GM12878 (cell line): ENCODE data around the gene MOB2. TPM values are rescaled to one million over a fixed set of nuclear protein-coding genes. Genes with fewer than 3 reads are reported as not detected.

Source experiments
- ATAC-seq: fragments of 200-7000 bp; cut with Tn5 transposase; 3 replicates; pipeline ENCODE4 v1.9.1; 2020; ENCODE audit warnings: mild to moderate bottlenecking, moderate library complexity
- BruUV-seq: library from RNA; stranded (reverse); fragments of 400-500 nt; replicated peaks from 2 replicates; lab custom pipeline; 2021; lab: Mats Ljungman, UMichigan
- CTCF ChIA-PET: fragments of 300-600 bp; sonication (Branson Sonifier 250); formaldehyde crosslinking; extraction: SDS; loops from one replicate; lab custom pipeline; 2021; ENCODE audit warnings: inconsistent platforms; lab: Yijun Ruan, JAX
- POLR2A ChIA-PET: fragments of 350-600 bp; formaldehyde crosslinking; extraction: SDS; loops from one replicate; lab custom pipeline; 2021; ENCODE audit warnings: inconsistent platforms; lab: Charles Lee
- RAD21 ChIA-PET: fragments of 300-600 bp; sonication (Branson Sonifier 250); formaldehyde crosslinking; loops from one replicate; lab custom pipeline; 2023; ENCODE audit warnings: antibody characterized with exemption; ENCODE audit not compliant: unreplicated experiment; lab: Charles Lee
- SMC1A ChIA-PET: fragments of 300-600 bp; sonication (Branson Sonifier 250); formaldehyde crosslinking; loops from one replicate; lab custom pipeline; 2023; ENCODE audit not compliant: unreplicated experiment, uncharacterized antibody; lab: Charles Lee
- DNase-seq: peaks from one replicate; pipeline ENCODE4 v3.0.0-alpha.2; 2011; ENCODE audit warnings: low read depth, low spot score
- FAIRE-seq: peaks from 3 replicates; lab custom pipeline; 2011; peaks lifted over from hg19 to GRCh38; lab: Jason Lieb, UNC
- H2AFZ ChIP-seq: 2 replicates; pipeline ENCODE4 v1.6.0; 2011; ENCODE audit warnings: low read depth, low read length, control low read depth; ENCODE audit not compliant: control insufficient read depth
- H3K27ac ChIP-seq: 2 replicates; pipeline ENCODE4 v1.5.1; 2011; ENCODE audit warnings: control low read depth; ENCODE audit not compliant: control insufficient read depth, insufficient read depth
- H3K27me3 ChIP-seq, 2 experiments: replicated peaks in 1 of 2; 2 replicates each; pipeline versions ENCODE4 v1.6.0 to v1.6.1; 2011; ENCODE audit warnings: low read length in 1 of 2; ENCODE audit not compliant: control insufficient read depth in 2 of 2, insufficient read depth in 2 of 2
- H3K36me3 ChIP-seq, 2 experiments: 2 replicates each; pipeline ENCODE4 v1.5.1; 2011; ENCODE audit warnings: low read length in 1 of 2; ENCODE audit not compliant: control insufficient read depth in 2 of 2, insufficient read depth in 2 of 2
- H3K4me1 ChIP-seq: 2 replicates; pipeline ENCODE4 v1.6.1; 2011; ENCODE audit warnings: mild to moderate bottlenecking, low read length, moderate library complexity, mixed read lengths; ENCODE audit not compliant: control insufficient read depth, insufficient read depth
- H3K4me2 ChIP-seq: 2 replicates; pipeline ENCODE4 v1.6.0; 2011; ENCODE audit warnings: control low read depth; ENCODE audit not compliant: control insufficient read depth, insufficient read depth
- H3K4me3 ChIP-seq: fragments of 200-600 bp; sonication (generic); 2 replicates; pipeline ENCODE4 v1.5.1; 2016
- H3K79me2 ChIP-seq: 2 replicates; pipeline ENCODE4 v1.6.0; 2011; ENCODE audit warnings: low read length; ENCODE audit not compliant: control insufficient read depth, insufficient read depth
- H3K9ac ChIP-seq: 2 replicates; pipeline ENCODE4 v1.8.0; 2011; ENCODE audit warnings: low read length, control low read depth, mixed read lengths; ENCODE audit not compliant: control insufficient read depth, insufficient read depth
- H3K9me3 ChIP-seq: replicated peaks from 3 replicates; pipeline ENCODE4 v1.5.1; 2011; ENCODE audit warnings: mild to moderate bottlenecking, low read length; ENCODE audit not compliant: control insufficient read depth, insufficient read depth
- H4K20me1 ChIP-seq: 2 replicates; pipeline ENCODE4 v1.6.0; 2011; ENCODE audit not compliant: control insufficient read depth, insufficient read depth
- IRF4 ChIP-seq: IDR thresholded peaks from 2 replicates; pipeline ENCODE4 v1.6.1; 2011; ENCODE audit warnings: low read depth, low read length
- RFX5 ChIP-seq: IDR thresholded peaks from 2 replicates; pipeline ENCODE4 v1.6.1; 2011; ENCODE audit warnings: low read depth, low read length, improper control_type of control experiment
- RUNX3 ChIP-seq: IDR thresholded peaks from 2 replicates; pipeline ENCODE4 v1.6.1; 2012; ENCODE audit warnings: low read length, inconsistent platforms
- WRNIP1 ChIP-seq: IDR thresholded peaks from 2 replicates; pipeline ENCODE4 v1.6.1; 2011; ENCODE audit warnings: low read depth, low read length, improper control_type of control experiment, borderline replicate concordance
- WGBS: methylation state at CpG from one replicate; pipeline ENCODE4 v1.1.6; 2016; ENCODE audit warnings: low lambda C conversion rate; ENCODE audit not compliant: insufficient replicate concordance, insufficient coverage; ENCODE audit errors: missing lambda C conversion rate; 5-methylcytosine and 5-hydroxymethylcytosine counted together
- in situ Hi-C: fragments of 300-500 bp; cut with MboI; formaldehyde crosslinking; loops from 9 replicates; pipeline ENCODE4 v1.14.3; 2018; ENCODE audit warnings: mixed read lengths
- intact Hi-C: fragments of 100-400 bp; cut with micrococcal nuclease; formaldehyde crosslinking; loops from one replicate; pipeline ENCODE4 v1.14.2; 2022; ENCODE audit not compliant: unreplicated experiment
- polyA plus RNA-seq, 11 experiments: library from polyadenylated mRNA; depleted of rRNA in 4 of 11; unstranded in 6 of 11; stranded (reverse) in 5 of 11; fragments of >200 nt; fragmentation: Nextera tagmentation in 4 of 11; fragmentation: Illumina TruSeq in 1 of 11; extraction: Ambion mirVana in 4 of 11; extraction: Trizol in 1 of 11; gene quantifications; 1 replicate in 1 of 11; 2 replicates in 10 of 11; pipeline versions ENCODE4 v1.2.1 to v1.2.3, GENCODE V29; 2011 to 2016; ENCODE audit warnings: inconsistent platforms in 2 of 11, missing spikeins in 2 of 11, low read depth in 1 of 11
- total RNA-seq, 4 experiments: library from RNA; depleted of rRNA in 3 of 4; stranded (reverse); fragments of >200 nt in 3 of 4; fragmentation: Illumina TruSeq in 1 of 4; extraction: Trizol in 1 of 4; gene quantifications; 2 replicates each; pipeline versions ENCODE4 v1.2.1 to v1.2.3, GENCODE V29; 2013 to 2021
- TF ChIP-seq, protein P1 (sequence below): fragments of 450-650 bp; IDR thresholded peaks from 2 replicates; pipeline ENCODE4 v1.6.1; 2017; ENCODE audit warnings: mild to moderate bottlenecking, low read depth, inconsistent platforms; ENCODE audit not compliant: poor library complexity, severe bottlenecking
- TF ChIP-seq, protein P2 (sequence below): IDR thresholded peaks from 2 replicates; pipeline ENCODE4 v1.6.1; 2011; ENCODE audit warnings: low read depth, low read length, improper control_type of control experiment, borderline replicate concordance

The MOB2 gene
- total and polyA plus RNA-seq, 10 of the 15 experiments (the other 5 are each of a cell fraction or from before 2014, with no cell fraction given): 0.10 to 34.6 (median 15.5) TPM

GRCh38 chr11:1446623-1447022 is 40.0 kb downstream of the MOB2 start (continued):
- TF ChIP-seq, protein P1, sequence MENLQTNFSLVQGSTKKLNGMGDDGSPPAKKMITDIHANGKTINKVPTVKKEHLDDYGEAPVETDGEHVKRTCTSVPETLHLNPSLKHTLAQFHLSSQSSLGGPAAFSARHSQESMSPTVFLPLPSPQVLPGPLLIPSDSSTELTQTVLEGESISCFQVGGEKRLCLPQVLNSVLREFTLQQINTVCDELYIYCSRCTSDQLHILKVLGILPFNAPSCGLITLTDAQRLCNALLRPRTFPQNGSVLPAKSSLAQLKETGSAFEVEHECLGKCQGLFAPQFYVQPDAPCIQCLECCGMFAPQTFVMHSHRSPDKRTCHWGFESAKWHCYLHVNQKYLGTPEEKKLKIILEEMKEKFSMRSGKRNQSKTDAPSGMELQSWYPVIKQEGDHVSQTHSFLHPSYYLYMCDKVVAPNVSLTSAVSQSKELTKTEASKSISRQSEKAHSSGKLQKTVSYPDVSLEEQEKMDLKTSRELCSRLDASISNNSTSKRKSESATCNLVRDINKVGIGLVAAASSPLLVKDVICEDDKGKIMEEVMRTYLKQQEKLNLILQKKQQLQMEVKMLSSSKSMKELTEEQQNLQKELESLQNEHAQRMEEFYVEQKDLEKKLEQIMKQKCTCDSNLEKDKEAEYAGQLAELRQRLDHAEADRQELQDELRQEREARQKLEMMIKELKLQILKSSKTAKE: no peak
- TF ChIP-seq IRF4: no peak
- TF ChIP-seq RUNX3: no peak
- TF ChIP-seq, protein P2, sequence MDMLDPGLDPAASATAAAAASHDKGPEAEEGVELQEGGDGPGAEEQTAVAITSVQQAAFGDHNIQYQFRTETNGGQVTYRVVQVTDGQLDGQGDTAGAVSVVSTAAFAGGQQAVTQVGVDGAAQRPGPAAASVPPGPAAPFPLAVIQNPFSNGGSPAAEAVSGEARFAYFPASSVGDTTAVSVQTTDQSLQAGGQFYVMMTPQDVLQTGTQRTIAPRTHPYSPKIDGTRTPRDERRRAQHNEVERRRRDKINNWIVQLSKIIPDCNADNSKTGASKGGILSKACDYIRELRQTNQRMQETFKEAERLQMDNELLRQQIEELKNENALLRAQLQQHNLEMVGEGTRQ: no peak

GRCh38 chr11:1445741-1446445 is 40.7 kb downstream of the MOB2 start:
- CTCF ChIA-PET: interaction anchor here (1.3 kb wide), 1 partner anchor 129 kb away, joined by 5 read pairs; no protein-coding TSS in a partner anchor
- Histone ChIP-seq H3K9me3 (no peaks in the 10 kb centered on the region), H4K20me1 (no peaks in the 10 kb centered on the region), H3K27ac (no peak overlapping the region), H3K4me1 (no peaks in the 10 kb centered on the region), H3K36me3 (no peaks in the 10 kb centered on the region), H3K27me3 (no peaks in the 10 kb centered on the region), H2AFZ (no peak overlapping the region), H3K79me2 (no peaks in the 10 kb centered on the region), H3K4me3 (no peak overlapping the region), H3K9ac (no peak overlapping the region), H3K4me2 (no peak overlapping the region)
- 70% methylated on average over 25 of the region's 30 CpGs for WGBS
- SMC1A ChIA-PET: no interaction called here
- intact Hi-C loops (no loop called here), in situ Hi-C loops (no loop called here)
- RAD21 ChIA-PET: interaction anchor here (0.6 kb wide), 1 partner anchor 531 kb away, joined by 3 read pairs; no protein-coding TSS in a partner anchor
- no TSS peak for BruUV-seq
- POLR2A ChIA-PET: no interaction called here
- FAIRE-seq: no peak
- ATAC-seq: no peak
- TF ChIP-seq WRNIP1 (no peak), RFX5 (no peak)
- DNase-seq: no peak
